Fibroblast of skin of abdomen (primary cell): ENCODE results near the gene SKIL.
A peak's percentile ranks its signal among the peaks of the same experiment; 100 is the strongest.

Experiments
- DNase-seq: peaks from one replicate; pipeline ENCODE4 v3.0.0-alpha.2; 2013

SKIL gene

DNA sequence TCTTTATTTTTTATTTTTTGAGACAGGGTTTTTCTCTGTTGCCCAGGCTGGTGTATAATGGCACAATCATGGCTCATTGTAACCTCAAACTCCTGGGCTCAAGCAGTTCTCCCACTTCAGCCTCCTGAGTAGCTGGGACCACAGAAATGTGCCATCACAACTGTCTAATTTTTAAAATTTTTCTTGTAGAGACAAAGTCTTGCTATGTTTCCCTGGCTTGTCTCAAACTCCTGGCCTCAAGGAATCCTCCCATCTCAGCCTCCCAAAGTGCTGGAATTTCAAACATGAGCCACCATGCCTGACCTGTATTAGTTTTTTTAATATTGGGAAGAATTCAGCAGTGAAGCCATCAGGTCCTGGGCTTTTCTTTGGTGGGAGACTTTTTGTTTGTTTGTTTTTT lies 47.6 kb downstream of the SKIL start:
- DNase-seq, result no peak

DNA sequence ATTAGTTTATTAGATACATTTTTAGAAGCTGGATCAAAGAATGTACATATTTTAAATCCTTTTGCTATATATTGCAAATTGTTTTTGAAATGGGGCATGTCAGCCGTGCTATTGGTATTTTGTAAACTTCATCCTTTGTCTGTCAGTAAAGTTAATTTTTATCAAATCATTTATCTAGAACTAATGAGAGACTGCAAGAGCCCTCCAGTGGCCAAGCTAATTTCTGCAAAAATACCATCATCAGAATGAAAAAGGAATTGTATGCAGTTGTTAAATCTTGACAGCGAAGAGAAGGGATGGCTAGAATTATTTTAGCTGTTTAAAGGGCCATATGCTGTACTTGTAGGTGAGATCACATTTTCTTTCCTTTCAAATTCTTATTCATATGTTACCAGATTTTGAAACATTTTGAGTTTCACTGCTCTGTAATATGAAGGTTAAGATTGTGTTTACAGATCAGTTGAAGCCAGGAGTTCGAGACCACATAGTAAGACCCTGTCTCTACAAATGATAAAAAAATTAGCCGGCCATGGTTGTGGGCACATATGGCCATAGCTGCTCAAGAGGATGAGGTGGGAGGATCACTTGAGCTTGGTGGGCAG lies 53.0 kb downstream of the SKIL start:
- peak; percentile 34 for DNase-seq

DNA sequence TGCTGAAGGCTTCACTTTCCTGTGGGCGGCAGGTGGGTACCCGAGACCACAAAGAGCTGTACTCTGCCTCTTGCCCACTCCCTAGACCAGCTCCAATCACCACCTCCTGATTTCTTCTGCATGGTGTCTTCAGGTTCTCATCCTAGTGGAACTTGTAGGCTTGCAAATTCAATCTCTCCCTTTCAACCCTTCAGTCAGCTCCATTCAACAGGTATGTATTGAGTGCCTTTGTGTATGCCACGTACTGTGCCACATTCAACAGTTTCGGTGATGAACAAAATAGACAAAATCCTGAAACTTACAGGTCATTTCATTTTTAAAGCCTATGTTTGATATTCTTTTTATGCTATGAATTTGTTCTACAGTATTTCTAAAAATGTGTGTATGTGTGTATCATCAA lies 55.8 kb downstream of the SKIL start:
- DNase-seq, result no peak

DNA sequence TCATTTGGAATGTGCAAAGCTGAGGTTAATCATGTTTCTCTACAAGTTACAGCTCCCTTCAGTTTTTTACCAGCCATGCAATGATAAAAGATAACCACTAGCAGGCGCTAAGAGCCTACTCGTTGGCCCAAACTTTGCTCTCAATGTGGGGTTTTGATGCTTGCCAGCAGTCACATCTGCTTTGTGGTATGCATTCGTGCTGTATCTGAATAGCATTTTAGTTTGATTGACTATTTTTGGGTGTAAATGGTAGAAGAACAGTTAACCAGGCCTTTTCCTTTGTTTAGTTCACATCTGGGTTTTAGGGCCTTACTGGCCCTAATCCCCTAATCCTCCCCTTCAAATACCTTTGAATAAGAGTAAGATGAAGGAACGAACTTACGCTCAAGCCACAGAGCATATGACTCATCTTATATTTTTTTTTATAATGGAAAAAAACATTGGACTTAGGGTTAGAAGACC lies 56.7 kb downstream of the SKIL start:
- peak; percentile 97 for DNase-seq

- DNase-seq, result no peak
Measured at GRCh38 chr3:170417090-170417489, 59.6 kb downstream of the SKIL start.

DNA sequence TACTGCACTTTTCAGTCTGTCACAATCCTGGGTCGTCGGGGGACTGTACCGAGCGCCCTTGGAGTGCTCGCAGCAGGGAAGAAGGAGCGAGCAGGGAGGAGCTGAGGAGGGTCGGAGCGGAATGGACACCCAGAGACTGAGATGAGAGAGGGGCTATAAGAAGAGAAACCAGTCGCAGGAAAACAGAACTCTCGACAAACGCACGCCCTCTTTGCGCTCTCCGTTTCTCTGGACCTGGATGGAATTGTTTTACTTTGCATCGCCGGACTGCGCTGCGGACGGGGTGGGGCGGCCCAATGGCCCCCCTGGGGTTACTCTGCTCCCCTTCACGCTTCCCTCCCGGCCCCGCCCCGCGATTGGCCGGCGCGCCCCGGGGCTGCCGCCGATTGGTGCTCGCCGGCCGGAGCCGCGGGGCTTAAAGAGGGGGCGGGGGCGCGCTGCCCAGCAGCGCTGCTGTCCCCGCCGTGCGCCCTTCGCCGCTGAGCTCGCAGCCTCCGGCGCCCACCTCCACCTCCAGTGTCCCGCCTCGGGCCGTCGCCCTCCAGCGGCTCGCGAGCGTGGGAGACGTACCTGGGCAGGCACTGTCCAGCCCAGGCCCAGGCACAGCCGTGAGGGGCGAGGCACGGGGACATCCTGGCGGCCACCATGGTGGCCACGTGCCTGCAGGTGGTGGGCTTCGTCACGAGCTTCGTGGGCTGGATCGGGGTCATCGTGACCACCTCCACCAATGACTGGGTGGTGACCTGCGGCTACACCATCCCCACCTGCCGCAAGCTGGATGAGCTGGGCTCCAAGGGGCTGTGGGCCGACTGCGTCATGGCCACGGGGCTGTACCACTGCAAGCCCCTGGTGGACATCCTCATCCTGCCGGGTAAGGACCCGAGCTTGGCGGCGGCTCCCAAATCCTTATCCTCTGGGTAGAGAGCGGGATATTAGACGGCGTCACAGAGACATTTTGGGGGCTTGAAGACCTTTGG lies 61.2 kb downstream of the SKIL start, which contains the start of gene CLDN11:
TSS of gene CLDN11 (plus strand) at position 447 of the 977 bp plus-strand sequence. CDS start at position 646, 199 bp downstream.
- peak; percentile 85 for DNase-seq

GRCh38 chr3:170419557-170420087 lies 62.1 kb downstream of the SKIL start:
- DNase-seq, result peak; percentile 61

GRCh38 chr3:170420307-170420821 lies 62.8 kb downstream of the SKIL start:
- peak; percentile 57 for DNase-seq

DNA sequence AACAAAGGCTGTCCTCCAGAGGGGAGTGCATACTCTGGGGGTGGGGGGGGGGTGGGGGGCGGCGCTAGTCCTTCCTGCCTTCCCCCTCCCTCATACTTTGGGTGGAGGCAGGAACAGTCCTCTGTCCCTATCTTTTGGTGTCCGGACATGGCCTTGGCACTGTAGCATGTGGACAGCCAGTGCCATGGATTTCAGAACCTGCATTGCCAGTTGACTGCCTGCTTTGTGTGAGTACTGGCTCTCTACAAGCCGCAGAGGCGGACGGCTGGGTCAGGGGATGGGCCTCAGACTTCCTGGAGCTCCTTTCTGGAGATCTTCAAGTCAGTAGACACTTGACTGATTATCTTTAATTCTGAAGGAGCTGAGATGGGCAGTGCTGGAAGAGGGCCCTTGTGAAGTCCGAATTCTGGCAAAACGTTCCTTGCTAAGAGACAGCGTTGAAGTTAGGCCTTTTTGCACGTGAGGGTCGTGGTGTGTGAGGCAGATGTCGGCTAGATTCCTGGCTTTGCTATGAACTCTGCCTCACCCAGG lies 63.7 kb downstream of the SKIL start:
- no peak for DNase-seq

GRCh38 chr3:170421758-170422157 lies 64.2 kb downstream of the SKIL start:
- no peak for DNase-seq

GRCh38 chr3:170423001-170423615 lies 65.6 kb downstream of the SKIL start:
- no peak for DNase-seq

DNA sequence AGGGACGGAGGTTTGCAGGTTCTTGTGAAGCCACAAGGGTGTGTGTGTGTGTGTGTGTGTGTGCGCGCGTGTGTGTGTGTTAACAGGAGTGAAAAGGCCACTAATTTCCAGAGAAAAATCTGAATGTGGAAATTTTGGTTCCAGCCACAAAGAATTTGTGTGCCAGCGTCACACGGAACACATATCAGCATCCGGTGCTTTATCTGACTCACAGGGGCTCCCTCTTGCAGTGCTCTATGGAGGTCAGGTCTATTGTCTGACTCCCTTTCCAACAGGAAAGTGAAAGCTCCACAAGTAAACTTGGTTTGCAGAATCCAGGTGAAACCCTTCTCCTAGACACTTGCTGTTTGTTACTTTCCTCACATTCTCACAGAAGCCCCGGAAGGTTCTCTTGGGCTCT lies 67.4 kb downstream of the SKIL start:
- DNase-seq, result no peak

DNA sequence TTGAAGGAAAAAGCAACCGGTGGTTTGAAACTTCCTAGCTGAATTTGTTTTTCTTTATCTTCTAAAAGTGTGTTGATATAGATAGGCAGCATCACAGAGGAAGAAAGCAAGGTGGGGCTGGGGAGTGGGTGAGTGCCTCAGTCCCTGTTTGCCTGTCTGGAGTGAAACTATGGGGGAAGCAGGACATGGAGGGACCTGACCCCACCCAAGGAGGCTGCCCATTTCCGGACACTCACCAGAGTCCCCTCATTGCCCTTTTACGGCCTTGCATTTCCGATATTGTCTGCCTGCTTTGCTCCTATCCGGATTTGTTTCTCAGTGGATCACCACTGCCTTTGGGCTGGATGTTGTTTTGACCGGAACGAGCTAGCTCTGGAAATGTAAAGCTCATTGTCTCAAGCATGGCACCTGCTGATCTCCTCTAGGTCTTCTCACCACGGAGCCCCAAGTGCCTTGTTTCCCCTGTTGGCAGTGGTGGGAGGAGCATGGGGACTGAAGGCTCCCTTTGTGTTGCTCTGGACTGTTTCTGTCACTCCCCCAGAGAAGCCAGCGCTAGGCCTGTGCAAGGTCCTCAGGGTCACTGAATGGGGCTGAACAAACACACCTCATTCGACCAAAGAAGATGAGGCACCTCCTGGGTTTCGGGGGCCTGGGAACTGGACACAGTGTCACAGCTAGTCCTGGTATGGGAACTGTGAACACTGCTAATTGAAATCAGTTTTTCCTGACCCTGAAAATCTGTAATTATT lies 68.2 kb downstream of the SKIL start:
- DNase-seq, result no peak

- DNase-seq, result no peak
Measured at GRCh38 chr3:170426240-170426797, 68.8 kb downstream of the SKIL start.

GRCh38 chr3:170428095-170428494 lies 70.6 kb downstream of the SKIL start:
- DNase-seq, result no peak

DNA sequence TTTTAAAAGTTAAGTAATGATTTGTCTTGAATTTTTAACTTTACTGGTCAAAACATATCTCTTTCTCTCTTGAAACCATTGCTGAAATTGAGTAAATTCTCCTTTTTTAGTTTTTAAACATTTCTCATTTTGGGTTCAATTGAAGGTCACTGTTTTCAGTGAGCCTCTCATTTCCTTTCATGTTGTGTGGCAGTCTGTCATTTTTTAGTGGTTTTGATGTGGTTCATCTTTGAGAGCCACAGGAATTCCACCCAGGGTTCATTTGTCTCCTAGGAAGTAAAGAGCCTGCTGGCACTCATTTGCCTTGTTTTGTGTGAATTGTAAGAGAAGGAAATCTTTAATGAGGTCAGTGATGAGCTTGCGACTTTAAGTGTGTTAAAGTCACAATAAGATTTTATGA lies 71.5 kb downstream of the SKIL start:
- DNase-seq, result peak; percentile 85

DNA sequence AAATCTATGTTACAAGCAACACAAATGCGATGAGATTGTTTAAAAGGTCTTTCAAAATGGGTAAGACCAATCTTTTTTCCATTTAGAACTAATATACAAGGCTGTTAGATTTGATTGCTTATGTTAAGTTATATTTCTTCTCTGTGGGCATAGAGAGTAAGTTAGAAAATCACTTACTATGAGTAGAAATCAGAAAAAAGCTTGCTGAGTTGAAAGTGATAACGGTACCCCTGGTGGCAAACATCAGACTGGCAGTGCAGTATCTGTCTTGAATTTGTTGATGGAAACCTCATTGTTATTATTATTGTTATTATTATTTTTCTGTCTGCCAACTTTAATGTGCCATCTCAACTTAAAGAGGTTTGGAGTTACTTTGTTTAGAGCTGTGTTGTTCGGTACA lies 73.5 kb downstream of the SKIL start:
- no peak for DNase-seq

DNA sequence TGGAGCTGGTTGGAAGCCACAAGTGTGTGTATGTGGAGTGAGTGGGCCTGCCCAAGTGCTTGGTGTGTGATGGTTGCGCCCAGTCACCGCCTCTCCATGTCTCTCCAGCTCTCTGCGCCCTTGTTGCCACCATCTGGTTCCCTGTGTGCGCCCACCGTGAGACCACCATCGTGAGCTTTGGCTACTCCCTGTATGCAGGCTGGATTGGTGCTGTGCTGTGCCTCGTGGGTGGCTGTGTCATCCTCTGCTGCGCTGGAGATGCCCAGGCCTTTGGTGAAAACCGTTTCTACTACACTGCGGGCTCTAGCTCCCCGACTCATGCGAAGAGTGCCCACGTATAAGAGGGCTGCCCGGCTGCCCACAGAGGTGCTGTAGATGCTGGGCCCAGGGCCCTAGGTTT lies 74.9 kb downstream of the SKIL start:
- no peak for DNase-seq

DNA sequence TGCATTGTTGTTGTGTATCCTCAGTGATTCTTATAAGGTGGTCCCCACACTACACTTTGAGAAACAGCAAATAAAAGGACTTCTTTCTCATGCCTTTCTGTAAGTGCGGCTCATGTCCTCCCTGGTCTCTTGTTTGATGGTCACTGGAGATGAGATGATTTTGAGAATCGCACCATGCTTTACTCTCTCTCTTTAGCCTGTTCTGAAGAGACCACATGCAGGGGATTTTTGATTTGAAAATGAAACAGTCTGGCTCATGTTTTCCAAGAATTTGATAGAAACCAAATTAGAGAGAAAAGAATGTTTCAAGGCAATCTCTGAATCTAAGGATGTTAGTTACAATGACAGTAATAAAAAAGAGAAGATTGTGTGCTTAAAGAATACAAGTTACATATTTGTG lies 79.2 kb downstream of the SKIL start:
- no peak for DNase-seq

DNA sequence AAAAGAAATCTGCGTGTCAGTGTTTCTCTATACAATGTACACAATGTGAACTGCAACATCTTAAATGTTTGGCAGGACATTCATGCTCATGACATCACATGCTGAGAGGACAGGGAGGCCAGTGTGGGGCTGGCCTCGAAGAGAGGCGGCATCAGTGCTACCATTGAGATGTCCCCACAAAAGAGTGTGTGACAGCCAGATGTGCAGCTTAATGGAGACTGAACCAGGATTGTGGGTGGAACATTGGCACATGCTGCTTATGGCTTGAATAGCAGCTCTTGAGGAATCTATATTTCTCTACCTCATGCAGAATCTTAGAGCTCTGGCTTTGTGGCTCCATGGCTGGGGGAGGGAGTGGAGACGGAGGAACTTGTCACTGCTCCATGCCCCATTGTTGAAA lies 79.7 kb downstream of the SKIL start:
- no peak for DNase-seq

DNA sequence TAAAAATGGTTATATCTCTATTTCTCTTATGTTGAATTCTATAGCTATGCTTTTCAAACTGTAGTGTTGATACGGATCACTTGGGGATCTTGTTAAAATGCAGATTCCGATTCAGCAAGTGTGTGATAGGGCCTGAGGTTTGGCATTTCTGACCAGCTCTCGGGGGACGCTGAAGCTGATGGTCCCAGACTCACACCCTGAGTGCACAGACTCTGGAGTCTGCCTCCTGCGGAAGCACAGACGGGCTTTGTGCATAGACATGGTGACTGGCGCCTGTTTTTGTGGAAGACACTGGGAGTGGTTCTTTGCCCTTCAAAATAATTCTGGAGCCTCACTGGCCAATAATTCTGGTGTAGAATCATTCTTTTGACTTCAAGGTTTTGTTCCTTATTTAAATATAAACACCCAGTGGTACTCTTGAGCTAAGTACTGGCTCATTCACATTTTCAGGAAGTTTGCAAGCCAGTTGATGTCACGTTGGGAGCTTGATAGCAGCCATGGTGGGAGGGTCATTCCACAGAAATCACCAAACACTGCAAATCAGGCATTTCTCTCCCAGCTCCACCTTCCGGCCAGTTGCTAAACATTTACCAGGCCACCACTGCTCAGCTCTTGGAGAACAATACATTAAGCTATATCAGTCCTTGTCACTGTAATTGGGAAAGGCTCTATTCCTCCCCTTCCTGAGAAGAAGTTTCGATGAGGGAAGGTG lies 80.3 kb downstream of the SKIL start:
- DNase-seq, result no peak
